ENCODE results near the gene BRD7.

The BRD7 gene

DNA sequence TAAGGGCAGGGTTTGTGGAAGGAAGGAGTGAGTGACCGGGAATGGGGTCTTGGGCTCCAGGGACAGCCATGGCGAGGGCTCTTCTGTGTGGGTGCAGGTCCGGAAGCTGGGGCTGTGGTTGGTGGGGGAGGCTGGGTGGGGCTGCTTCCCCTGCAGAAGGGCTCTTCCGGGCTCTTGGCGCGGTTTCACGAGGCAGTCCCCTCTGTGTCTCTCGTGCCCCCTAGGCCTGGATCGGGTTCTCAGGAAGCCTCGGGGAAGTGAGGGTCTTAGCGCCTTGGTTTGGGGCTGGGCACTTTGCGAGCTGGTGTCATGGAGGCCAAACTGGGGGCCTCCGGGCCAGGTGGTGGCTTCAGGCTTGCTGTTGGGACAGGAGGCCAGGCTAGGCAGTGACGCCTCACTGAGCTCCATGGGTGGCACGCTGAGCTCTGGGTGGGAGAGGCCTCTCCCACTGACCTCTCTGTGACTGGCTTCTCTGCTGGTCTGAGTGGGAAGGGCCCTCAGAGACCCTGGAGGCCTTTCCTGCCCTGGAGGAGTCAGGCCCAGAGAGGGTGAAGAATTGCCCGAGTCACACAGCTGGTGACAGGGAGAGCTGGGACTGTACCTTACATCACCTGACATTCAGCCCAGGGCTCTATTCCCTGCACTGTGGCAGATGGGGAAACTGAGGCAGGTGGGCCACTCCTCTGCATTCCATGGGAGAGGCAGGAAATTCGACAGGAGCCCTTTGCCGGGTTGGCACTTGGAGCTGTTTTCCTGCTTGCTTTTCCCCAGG, 94.3 kb downstream of the BRD7 start:
- DNase-seq (ENCODE audit: low spot score) (no peak), FAIRE-seq (no peak)

DNA sequence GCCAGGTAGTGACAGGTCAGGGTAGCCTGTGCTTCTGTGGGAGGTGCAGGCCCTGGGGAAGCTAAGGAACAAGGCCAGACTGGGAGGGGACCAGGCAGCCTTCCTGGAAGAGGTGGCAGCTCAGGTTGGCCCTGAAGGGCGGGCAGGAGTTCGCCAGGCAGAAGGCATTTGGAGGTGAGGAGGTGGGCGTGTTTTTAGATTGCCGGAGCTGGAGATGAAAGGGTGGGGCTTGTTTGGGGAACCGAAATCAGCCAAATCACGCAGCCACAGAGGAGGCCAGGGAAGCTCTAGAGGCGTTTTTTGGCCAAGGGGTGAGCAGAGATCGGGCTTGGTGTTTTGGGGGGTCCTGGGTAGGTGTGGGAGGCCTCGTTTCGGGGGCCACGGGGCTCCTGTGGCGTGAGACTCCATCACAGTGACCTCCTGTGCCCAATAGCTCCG, 94.9 kb downstream of the BRD7 start:
- DNase-seq (ENCODE audit: low spot score) (no peak), FAIRE-seq (no peak)

DNA sequence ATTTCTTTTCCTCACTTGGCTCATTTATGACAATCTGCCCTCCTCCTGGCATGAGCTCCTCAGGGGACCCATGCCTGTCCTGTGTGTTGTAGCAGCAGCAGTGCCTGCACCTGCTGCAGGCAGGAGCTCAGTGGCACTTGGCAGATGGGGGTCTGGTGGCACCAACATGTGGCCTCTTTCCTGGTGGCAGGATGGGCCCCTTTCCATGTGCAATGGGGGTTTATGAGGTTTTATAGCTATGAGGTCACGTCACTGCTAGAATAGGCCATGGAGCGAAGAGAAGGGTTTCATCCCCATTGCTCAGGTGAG, 95.5 kb downstream of the BRD7 start:
- DNase-seq (ENCODE audit: low spot score), result no peak
- FAIRE-seq, result no peak

DNA sequence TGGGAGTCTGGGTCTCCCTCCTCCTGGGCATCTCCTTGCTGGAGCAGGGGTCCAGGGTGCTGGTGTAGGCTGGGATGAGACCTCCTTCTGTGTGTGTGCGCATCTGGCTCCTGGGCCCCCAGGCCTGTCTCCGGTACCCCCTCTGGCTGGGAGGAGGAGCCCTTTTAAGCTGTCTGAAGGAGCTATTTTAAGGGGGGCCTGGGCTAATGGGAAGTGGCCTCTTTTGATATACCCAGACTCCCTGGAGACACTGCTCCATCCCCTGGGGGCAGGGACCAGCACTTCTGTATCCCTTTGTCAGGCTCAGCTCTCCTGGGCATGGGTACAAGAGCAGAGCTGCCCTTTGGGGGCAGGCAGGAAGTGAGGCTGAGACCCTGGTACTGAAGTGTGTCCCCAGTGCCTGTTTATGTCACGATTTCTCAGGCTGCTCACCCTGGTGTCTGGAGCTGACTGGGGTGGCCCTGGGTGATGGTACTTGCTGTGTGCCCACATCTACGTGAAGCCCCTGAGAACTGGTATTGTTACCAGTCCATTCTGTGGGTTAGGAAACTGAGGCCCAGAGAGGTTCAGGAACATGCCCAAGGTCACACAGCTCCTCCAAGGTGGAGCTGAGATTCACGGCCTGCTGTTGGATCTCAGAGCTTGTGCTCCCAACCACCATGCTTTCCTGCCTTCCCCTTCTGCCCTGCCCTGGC, 96.0 kb downstream of the BRD7 start:
- FAIRE-seq, result no peak
- no peak for DNase-seq (ENCODE audit: low spot score)

DNA sequence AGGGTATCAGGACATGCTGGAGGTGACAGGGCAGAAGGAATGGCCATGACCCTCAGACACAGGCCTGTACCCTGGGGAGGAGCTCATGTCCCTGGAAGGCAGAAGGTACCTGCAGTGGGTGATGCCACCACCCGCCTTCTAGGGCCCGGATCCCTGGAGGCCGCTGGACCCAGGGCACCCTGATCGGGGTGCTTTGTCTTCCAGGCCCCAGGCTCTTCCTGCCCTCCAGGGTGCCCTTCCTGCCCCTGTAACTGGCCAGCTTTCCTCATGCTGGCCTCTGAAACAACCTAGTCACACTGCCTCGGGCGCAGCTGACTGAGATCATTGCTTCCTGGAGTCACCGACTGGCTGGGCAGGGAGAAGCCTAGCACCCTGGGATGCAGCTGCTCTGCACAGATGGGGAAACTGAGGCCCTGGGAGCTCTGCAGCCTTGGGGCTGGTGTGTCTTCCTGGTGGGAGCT, 96.6 kb downstream of the BRD7 start:
- FAIRE-seq, result no peak

DNA sequence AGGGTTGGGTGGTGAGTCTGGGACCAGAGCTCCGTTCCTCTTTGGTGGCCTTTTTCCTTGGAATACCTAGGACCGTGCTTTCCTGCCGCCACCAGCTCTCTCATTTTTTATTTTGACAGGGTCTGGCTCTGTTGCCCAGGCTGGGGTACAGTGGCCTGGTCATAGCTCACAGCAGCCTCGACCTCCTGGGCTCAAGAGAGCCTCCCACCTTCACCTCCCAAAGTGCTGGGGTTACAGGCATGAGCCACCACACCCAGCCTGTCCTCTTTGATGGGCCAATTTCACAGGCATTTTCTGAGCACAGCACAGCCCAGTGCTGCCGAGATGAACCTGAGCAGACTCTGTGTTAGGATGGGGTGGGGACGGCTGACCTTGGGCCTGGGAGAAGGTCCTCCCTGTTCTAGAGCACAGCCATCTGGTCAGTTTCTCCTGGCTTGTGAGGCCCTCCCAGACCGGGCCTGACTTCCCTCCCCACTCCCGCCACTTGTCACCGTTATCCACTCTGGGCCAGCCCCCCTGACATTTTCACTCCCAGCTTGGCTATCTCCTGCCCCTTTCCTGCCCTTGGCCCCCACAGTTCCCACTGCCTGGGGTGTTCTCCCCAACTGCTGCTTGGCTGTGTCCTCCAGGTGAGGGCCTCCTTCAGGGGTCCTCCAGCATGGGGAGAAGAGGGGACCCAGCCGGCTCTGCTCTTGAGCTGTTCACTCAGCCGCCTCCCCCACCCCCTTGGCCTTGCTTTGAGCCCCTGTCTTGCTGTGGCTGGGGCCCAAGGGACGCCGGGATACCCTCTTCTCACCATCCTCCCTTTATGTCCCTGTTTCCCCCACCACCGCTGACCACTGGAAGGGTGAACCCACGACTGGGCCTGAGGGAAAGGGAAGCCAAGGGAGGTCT, 97.4 kb downstream of the BRD7 start:
- no peak for FAIRE-seq
- no peak for DNase-seq (ENCODE audit: low spot score)

More for the DNA sequence above, 96.6 kb downstream of the BRD7 start:
- DNase-seq (ENCODE audit: low spot score), result no peak

DNA sequence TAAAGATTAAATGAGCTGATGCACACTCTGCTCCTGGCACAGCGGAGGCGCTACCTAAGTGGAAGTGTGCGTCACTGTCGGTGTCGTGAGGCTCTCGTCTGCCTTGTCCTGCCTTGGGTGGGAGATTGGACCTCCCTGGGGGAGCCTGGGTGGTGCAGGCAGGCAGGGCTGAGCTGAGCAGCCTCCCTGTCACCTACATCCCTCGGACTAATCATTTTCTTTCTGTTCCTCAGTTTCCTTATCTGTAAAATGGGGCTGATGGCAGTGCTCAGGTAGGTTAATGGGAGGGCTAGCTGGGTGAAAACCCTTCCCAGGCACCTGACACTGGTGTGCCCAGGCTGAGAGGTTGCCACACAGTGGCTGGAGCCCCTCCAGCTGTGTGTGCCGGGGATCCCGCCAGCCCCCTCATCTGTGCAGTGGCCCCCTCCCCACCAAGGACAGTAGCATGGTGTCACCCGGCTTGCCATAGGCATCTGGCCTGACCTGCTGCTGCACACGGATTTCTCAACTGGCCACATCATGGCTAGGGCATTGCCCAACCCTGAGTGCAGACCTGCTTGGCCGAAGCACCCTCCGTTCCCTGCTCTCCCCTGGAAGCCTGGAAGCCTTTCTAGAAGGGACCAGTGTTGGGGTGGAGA, 98.2 kb downstream of the BRD7 start:
- FAIRE-seq, result no peak

DNA sequence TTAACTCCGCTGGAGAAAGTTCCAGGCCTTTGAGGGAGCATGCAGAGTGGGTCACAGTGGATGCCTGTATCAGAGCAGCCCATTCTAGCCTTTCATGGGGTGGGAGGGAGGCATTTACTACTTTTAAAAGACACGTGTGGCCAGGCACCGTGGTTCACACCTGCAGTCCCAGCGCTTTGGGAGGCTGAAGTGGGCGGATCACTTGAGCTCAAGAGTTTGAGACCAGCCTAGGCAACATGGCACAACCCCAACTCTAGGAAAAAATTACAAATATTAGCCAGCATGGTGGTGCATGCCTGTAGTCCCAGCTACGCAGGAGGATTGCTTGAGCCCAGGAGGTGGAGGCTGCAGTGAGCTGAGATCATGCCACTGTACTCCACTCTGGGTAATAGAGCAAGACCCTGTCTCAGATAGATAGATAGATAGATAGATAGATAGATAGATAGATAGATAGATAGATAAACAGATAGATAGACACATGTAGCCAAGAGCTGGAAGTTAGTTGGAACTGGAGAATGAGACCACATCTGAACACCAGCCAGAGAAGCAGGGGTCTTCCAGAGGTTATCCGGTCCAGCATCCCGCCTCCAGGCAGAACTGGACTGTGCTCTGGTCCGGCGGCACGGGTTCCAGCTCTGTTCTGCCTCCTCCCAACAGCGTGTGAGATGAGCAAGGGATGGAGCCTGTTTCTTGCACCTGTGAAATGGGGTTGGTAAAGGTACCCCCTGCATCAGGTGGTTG, 98.8 kb downstream of the BRD7 start:
- DNase-seq (ENCODE audit: low spot score) (no peak), FAIRE-seq (no peak)

More for the DNA sequence above, 98.2 kb downstream of the BRD7 start:
- DNase-seq (ENCODE audit: low spot score), result no peak

DNA sequence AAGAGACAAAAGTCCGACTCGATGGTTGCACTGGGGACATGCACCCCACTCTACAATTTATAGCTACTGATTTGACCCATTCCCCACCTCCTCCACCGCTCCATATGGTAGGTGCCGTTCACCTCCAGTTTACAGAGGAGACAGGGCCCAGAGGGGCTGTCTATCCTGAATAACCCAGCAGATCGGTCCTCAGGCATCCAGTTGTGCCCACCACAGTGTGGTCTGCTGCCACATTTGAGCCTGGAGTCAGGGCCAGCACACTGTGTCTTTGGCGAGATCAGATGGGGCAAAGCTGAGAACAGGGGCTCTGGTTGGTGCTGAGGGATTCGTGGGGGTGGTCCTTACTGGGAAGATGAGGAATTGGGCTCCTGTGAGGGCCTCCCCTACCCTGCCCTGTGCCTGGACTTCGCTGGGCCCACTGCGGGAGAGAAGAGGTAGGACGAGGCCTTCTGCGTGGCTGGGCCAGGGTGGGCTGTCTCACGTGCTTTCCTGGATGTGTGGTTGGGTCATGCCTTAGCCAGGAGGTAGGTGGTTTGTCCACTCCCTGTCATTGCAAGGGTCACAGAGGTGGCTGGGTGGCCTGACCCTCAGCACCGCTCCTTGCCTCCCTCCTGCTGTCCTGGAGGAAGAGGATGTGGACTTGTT, 99.6 kb downstream of the BRD7 start:
- no peak for DNase-seq (ENCODE audit: low spot score)
- FAIRE-seq, result no peak

DNA sequence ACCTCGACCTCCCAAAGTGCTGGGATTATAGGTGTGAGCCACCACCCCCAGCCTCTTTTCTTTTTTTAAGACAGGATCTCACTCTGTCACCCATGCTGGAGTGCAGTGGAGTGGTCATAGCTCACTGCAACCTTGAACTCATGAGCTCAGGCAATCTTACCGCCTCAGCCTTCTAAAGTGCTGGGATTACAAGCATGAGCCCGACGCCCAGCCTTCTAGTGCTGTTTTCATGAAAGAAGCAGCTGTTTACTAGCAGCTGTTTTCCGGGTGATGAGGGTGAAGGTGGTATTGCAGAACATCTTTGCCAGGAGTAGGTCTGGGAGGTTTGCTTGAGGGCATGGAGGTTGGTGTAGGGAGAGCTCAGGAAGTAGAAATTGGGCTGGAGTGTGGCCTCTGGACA, 100.4 kb downstream of the BRD7 start:
- no peak for DNase-seq (ENCODE audit: low spot score)
- FAIRE-seq, result no peak

DNA sequence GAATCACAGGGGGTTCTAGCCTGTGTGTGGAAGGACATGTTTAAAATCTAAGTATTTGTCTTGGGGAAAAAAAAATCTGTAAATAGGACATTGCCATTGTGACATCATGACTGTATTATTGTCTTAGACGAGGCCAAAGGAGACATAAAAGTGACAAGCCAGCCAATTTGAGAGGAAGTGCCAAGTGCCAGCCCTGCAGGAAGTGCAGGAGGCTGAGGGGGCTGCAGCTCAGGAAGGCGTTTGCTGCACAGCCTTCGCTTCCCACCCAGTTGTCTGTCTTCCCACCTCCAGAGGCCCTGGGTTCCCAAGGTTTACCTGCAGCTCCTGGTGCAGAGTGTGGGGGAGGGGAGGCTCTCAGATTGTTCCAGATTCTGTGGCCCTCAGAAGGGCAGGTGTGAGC, 101.1 kb downstream of the BRD7 start:
- no peak for FAIRE-seq
- no peak for DNase-seq (ENCODE audit: low spot score)

DNA sequence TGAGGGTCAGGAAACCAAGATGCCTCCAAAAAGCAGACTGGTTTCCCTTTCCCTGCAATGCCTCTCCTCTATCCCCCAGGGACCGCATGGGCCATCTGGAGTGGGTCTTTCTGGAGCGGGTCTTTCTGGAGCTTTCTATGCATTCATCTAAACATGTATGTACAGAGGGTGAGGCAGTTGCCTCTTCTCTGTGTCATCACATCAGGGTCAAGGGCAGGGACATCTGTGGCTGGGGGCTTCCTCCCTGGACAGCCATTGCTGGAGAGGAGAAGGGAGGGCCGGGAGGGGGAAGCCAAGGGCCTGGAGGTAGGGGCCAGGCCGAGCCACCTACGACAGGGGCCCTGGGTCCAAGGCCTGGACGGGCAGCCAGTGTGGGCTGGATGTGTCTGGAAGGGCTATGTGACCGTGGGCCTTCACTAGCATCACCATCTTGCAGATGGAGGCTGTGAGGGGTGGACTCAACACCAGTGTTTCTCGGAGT, 101.6 kb downstream of the BRD7 start:
- no peak for FAIRE-seq

DNA sequence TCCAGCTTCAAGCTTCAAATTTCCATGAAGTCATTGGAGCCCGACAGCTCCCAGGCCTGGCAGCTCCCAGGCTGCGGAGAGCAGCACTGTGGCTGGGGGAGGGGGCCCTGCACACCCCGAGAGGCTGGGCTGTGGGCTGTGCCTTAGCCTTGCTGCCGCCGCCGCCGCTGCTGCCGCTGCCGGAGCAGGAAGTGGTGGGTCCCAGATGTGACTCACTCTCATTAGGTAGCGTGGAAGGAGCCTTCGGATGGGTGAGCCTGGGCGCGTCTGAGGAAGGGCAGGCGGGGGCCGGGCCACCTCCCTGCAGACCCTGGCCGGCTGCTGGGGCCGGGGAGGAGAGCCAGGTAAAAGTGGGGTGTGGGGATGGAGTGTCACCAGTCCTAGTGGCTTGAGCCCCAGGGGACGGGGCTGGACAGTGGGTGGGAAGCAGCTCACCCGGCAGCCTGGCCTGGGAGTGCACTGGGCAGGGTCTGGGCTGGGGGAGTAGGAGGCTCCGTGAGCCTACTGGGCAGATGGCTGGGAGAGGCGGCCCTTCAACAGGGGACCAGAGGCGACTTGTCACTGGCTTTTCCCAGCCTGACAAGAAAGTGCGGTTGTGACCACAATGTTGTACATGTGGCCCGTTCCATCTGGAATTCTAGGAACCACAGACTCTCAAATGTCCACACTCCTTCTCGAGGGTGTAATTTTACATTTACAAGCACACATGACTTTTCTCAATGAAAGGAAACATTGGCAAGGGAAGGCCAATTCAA, 102.3 kb downstream of the BRD7 start, which contains the start of gene ADCY7:
ADCY7 (plus strand) TSS at position 215 of the 755 bp plus-strand sequence. CDS start 21,629 bp downstream, outside the sequence.
- FAIRE-seq (peak; percentile 95), DNase-seq (ENCODE audit: low spot score) (peak; percentile 90)

More for the DNA sequence above, 101.6 kb downstream of the BRD7 start:
- no peak for DNase-seq (ENCODE audit: low spot score)

All from urothelium cell line (cell line).